Stimulated activated CD4-positive, alpha-beta T cell treated with anti-CD3 and anti-CD28 coated beads, Interleukin-12 subunit alpha, Interleukin-12 subunit beta, amount 100 ng/mL, for 4 hours (primary cell): ENCODE data around the gene RASGRP1.

Experiments used
- DNase-seq: peaks from one replicate; pipeline ENCODE4 v3.0.0-alpha.2; 2020

RASGRP1 gene

GRCh38 chr15:38563723-38564519 lies 693 bp downstream of the RASGRP1 start:
- peak; percentile 89 for DNase-seq

DNA sequence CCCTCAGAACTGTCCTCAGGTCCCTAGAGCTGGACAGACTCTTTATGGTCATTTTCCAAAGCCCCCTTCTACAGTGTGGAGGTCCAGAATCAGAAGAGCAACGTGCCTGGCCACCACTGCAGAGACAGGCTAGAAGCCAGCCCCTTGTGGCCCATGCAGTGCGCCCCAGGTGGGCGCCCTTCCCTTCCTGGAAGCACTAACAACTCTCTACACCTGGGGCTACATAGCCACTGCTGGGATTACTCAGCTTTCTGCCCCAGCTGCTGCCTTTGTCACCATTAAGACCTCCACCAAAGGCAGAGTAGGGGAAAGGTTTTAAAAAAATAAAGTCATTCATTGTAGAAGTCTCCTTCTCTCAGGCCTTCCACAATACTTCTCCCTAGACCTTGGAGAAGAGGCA lies 2.3 kb downstream of the RASGRP1 start:
- DNase-seq, result no peak

GRCh38 chr15:38560456-38560926 lies 4.1 kb downstream of the RASGRP1 start:
- DNase-seq, result no peak

DNA sequence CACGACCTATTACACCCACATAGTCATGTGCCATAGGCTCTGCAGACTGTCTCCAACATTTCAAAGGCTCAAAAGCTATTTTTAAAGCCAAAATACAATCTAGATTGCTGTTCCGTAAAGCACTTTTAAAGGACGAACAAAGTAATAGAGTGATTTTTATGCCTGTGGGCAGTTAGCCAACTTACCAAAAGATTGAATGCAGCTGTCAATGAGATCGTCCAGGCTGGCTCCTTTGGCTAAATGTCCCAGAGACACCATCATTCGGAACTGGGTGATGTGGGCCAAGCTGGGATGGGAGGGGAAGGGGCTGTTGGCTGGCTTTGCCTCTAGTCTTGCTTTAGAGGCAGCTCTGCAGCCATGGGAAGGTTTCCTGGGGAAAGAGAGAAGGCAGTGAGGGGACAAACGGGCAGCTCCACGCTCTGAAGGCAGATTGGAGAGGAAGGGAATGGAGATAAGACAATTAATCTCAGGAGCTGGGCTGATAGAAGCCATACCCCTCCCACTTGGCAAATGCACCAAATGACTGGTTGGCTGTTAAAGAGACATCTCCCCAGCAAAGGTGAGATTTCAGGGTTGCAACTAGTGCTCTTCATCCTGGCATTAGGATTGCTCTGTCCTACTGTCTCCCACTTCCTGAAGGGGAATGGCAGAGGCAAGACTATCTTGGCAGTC lies 4.8 kb downstream of the RASGRP1 start:
- no peak for DNase-seq

DNA sequence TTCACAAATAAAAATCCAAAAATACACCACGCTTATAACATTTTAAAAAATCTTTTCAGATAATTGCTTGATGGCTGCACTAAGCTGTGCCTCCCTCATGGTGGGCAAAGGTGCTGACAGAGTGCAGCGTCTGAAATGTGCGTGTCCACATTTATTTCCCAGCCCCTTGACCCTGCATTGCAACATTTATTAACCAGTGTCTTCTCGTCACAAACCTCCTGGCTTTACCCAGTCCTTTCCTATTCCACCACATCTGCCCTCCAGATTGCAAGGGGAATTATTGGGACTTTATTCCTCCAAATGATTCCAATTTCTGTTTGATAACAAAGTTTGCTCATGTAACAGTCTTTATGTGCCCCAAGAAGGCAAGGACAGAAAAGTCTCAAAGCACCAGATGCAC lies 5.5 kb downstream of the RASGRP1 start:
- DNase-seq, result no peak

DNA sequence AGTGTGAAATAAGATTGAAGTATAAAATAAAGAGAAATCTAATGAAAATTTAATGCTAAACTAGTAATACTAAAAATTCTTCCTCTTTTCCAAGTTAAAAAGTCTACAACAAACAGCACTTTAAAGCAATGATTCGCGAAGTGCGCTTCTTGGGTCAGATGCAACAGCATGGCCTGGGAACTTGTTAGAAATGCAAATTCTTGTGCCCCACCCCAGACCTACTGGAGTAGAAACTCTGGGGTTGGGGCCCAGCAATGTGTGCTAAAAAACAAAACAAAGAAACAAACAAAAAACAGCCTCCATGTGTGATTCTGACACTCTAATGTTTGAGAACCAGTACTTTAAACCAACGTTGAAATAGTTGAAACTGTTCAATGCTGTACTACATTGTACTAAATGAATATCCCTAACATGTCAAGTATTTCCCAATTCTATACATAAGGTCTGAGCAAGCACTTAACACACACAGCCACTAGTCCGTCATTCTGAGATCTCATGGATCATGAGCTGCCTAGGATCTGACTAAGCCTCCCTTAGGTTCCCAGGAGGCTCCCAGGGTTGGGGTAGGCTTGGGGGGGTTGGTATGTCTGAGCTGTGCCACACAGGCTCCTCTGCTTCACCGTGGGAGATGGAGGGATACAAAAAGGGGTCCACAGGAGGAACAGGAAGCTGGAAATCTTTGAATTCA lies 6.1 kb downstream of the RASGRP1 start:
- DNase-seq, result no peak

GRCh38 chr15:38557921-38558320 lies 6.7 kb downstream of the RASGRP1 start:
- no peak for DNase-seq

DNA sequence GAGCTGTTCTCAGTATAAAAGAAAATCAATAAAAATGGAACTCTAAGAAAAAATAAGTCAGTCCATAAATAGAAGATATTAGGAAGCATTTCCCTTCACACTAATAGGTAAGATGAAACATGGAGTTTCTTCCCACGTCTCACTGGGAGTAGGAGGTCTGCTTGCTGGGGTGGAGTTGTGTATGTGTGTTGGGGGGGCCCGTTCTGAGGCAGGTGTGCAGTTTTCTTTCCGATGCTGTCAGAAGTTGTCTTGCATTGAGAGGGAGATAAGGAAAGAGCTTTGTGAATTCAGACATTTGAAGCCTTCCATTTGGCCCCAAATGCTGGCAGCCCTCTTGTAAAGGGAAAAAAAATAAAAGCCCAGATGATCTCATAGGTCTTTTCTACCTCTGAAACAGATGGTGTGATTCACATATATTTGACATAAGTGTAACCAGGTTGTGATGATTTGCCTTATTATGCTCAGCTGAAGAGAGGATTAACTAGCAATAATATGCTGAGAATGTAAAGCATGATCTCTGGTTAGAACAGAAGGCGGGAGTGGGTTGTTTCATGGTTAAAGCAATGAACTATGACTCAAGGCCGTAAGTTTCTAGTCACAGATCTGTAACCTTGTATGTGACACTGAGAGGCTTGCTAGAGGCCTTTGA lies 8.8 kb downstream of the RASGRP1 start:
- DNase-seq, result no peak

DNA sequence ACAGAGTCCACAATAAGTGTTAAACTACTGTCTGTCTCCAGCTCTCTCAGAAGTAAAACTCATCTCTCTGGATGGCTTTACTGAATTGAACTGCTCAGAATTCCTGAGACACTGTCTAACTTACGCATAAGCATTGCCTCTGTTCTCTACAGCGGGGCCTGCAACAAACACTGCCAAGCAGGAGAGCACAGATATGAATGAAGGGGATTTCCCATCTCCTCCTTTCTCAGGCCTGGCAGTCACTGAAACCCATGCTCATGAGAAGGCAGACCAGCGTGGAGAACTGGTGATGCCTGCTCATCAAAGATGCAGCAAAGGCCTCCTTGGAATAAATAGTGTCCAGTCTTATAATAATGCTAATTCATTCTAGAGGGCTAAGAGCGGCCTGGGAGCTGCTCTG lies 10.3 kb downstream of the RASGRP1 start:
- no peak for DNase-seq

DNA sequence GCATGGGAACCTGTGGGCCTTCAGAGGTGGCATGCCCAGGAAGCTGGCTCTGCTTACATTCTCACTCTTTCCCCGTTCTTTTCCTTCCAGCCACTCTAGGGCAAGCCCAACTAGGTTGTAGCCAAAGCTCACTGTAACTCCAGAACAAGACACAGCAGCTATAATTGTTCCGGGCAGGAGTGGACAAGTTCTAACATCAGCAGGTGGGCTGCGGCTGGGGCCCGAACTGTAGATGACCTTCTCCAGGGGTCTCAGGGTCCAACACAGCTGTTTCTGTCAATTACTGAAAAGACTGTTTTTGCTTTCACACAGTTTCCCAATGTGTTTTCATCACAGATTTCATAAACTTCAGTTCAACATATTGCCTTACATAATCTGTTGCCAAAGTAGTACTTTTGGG lies 11.5 kb downstream of the RASGRP1 start:
- DNase-seq, result no peak

GRCh38 chr15:38551720-38552648 lies 12.6 kb downstream of the RASGRP1 start:
- no peak for DNase-seq

DNA sequence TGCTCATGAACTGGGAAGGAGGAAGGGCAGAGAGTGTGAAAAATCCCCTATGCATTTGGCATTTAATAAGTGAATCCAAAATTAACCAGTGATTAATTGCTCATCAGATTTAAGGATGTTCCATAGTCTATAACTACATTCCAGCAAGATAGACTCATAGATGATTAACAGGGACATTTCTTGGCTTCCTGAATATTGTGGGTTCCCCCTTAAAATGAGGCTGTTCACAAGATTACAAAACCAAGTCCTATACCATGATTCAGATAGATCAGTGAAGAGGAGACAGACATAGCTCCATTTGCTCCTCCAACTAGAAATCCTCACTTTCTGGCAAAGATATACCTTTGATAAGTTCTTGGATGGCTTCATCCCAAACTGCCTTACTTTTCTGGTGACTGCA lies 15.4 kb downstream of the RASGRP1 start:
- DNase-seq, result no peak

GRCh38 chr15:38547255-38547997 lies 17.2 kb downstream of the RASGRP1 start:
- no peak for DNase-seq

- no peak for DNase-seq
Measured at GRCh38 chr15:38545179-38545578, 19.4 kb downstream of the RASGRP1 start.

- DNase-seq, result no peak
Measured at GRCh38 chr15:38541026-38541425, 23.6 kb downstream of the RASGRP1 start.

DNA sequence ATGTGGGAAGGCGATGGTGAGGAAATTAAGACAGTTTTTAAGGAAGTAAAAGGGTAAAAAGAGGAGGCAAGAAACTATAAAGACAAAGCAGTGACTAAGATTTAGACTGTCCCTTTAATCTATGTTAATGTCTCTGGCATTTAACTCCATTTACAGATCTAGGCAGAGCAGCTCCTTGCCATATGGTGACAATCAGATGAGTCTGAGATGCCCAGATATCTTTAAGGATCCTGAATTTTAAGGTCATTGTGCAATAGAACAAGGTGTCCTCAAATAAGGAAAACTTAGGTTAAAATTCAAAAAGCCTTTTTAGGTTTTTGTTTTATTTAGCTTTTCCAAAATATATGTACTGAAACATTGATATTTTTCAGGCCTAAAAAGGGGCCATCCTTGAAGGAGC lies 24.1 kb downstream of the RASGRP1 start:
- DNase-seq, result no peak

- DNase-seq, result no peak
Measured at GRCh38 chr15:38539008-38539343, 25.6 kb downstream of the RASGRP1 start.

DNA sequence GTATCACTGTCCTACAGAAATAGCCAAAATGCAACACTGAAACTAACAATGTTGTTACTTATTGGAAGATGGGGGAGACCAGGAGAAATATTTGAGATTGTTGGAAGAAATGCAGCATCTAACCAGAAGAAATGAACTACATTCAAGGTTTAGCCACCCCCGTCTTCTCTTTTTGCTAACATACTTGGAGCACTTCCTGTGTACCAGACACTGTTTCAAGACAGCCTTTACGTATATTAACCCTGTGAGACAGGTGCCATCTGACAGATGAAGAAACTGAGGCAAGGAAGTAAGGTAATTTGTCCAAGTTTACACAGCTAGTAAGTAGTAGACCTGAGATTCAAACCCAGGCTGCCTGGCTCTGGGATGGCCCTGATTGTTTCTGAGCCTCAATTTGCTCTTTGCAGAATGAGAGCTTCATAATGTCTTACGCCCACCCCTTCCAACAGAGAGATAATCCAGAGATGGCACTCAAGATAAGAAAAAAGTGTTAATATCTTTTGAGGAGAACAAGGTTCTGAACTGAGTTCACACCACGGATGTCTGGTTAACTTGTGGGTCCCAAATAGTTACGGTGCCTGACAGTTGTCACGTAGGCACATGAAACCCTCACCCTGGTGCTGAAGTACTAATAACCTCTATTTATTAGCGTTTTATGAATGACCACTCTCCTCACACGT lies 26.1 kb downstream of the RASGRP1 start:
- DNase-seq, result no peak

DNA sequence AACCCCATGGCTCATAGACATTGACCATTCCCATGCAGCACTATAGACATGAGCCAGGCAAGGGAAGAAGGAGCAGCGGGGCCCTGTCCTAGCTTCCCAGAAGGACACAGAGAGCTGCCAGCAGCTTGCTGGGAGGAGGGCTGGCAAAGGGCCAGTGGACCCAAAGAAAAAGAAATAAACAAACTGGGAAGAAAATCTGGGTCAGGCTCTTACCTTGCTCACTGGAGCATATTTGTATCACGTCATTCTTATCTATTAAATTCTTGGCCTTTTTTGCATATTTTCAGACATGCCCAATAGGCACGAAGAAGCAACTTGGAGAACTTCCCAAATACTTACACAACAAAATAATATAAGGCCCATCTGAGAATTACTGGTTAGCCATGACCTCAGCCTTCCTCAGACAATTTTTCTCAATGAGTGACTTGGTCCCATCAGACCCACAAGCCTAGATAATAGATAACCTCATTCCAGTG lies 28.4 kb downstream of the RASGRP1 start:
- DNase-seq, result no peak

GRCh38 chr15:38535491-38536200 lies 29.0 kb downstream of the RASGRP1 start:
- no peak for DNase-seq
